Panc1 (cell line): ENCODE measurements around the gene SLC4A1AP. TPM values are rescaled to one million over a fixed set of nuclear protein-coding genes. Genes with fewer than 3 reads are reported as not detected.

ENCODE experiments used
- ATAC-seq: fragments of 200-7000 bp; cut with Tn5 transposase; 2 replicates; pipeline ENCODE4 v1.9.1; 2020; ENCODE audit warnings: mild to moderate bottlenecking, moderate library complexity
- BruUV-seq: library from RNA; stranded (reverse); fragments of 400-500 nt; replicated peaks from 2 replicates; lab custom pipeline; 2021; lab: Mats Ljungman, UMichigan
- CTCF ChIA-PET: fragments of 300-600 bp; sonication (Branson Sonifier 250); formaldehyde crosslinking; loops from one replicate; lab custom pipeline; 2022; ENCODE audit warnings: antibody characterized with exemption; lab: Charles Lee
- POLR2A ChIA-PET: fragments of 300-600 bp; sonication (Branson Sonifier 250); formaldehyde crosslinking; loops from one replicate; lab custom pipeline; 2022; ENCODE audit warnings: antibody characterized with exemption; lab: Charles Lee
- DNase-seq: peaks from one replicate; pipeline ENCODE4 v3.0.0-alpha.2; 2010; ENCODE audit warnings: low read depth, low spot score
- H3K27ac ChIP-seq: 2 replicates; pipeline ENCODE4 v1.5.1; 2011; ENCODE audit warnings: mild to moderate bottlenecking, low read length, inconsistent platforms
- H3K27me3 ChIP-seq: fragments of 200-500 bp; sonication (Bioruptor generic); 2 replicates; pipeline ENCODE4 v1.6.0; 2014; ENCODE audit warnings: low read length, inconsistent platforms; ENCODE audit not compliant: control insufficient read depth, insufficient read depth
- H3K36me3 ChIP-seq: fragments of 200-500 bp; sonication (Bioruptor generic); 2 replicates; pipeline ENCODE4 v1.5.1; 2014; ENCODE audit warnings: inconsistent platforms, mild to moderate bottlenecking, low read length, moderate library complexity; ENCODE audit not compliant: control insufficient read depth, insufficient read depth
- H3K4me1 ChIP-seq: 2 replicates; pipeline ENCODE4 v1.5.1; 2011; ENCODE audit warnings: inconsistent platforms, mild to moderate bottlenecking, low read length, moderate library complexity; ENCODE audit not compliant: control insufficient read depth, insufficient read depth
- H3K4me3 ChIP-seq, 2 experiments: 2 replicates each; pipeline ENCODE4 v1.5.1; 2011 to 2012; ENCODE audit warnings: low read depth in 2 of 2, low read length in 2 of 2, mild to moderate bottlenecking in 2 of 2, inconsistent platforms in 1 of 2, moderate library complexity in 1 of 2
- H3K9me3 ChIP-seq: fragments of 200-500 bp; sonication (Bioruptor generic); 2 replicates; pipeline ENCODE4 v1.5.1; 2014; ENCODE audit warnings: low read depth, mild to moderate bottlenecking, inconsistent platforms, low read length, moderate library complexity; ENCODE audit not compliant: control insufficient read depth, insufficient read depth
- POLR2AphosphoS5 ChIP-seq: IDR thresholded peaks from 2 replicates; pipeline ENCODE4 v1.6.1; 2012; ENCODE audit warnings: mild to moderate bottlenecking, low read depth, low read length, moderate library complexity
- SIN3A ChIP-seq: IDR thresholded peaks from 2 replicates; pipeline ENCODE4 v1.6.1; 2012; ENCODE audit warnings: low read depth, mild to moderate bottlenecking, low read length, moderate library complexity, borderline replicate concordance; ENCODE audit not compliant: insufficient read depth
- TCF7L2 ChIP-seq: IDR thresholded peaks from 2 replicates; pipeline ENCODE4 v1.6.1; 2011; ENCODE audit warnings: mild to moderate bottlenecking, low read depth, low read length, inconsistent platforms
- in situ Hi-C: cut with HindIII; loops from 2 replicates; pipeline ENCODE4 v1.10.0; 2016; ENCODE audit warnings: low sequenced_read_pairs, low pct_unique_long_range_greater_than_20kb
- intact Hi-C: fragments of 100-400 bp; cut with micrococcal nuclease; formaldehyde crosslinking; loops from one replicate; pipeline ENCODE4 v1.10.0; 2022; ENCODE audit not compliant: unreplicated experiment
- total RNA-seq: library from RNA; stranded (reverse); gene quantifications from one replicate; pipeline ENCODE4 v1.2.1, GENCODE V29; 2021; ENCODE audit not compliant: unreplicated experiment
- TF ChIP-seq, protein P1 (sequence below): fragments of 450-650 bp; IDR thresholded peaks from 2 replicates; pipeline ENCODE4 v1.5.1; 2017; ENCODE audit warnings: mild to moderate bottlenecking
- TF ChIP-seq, protein P2 (sequence below), 2 experiments: IDR thresholded peaks; 2 replicates each; pipeline ENCODE4 v1.6.1; 2011 to 2012; ENCODE audit warnings: low read depth in 2 of 2, control low read depth in 1 of 2, low read length in 1 of 2, mild to moderate bottlenecking in 1 of 2, moderate library complexity in 1 of 2; ENCODE audit not compliant: insufficient read depth in 1 of 2

The SLC4A1AP gene
- total RNA-seq, 1 experiment from 2014 or later, result 22.2 TPM

DNA sequence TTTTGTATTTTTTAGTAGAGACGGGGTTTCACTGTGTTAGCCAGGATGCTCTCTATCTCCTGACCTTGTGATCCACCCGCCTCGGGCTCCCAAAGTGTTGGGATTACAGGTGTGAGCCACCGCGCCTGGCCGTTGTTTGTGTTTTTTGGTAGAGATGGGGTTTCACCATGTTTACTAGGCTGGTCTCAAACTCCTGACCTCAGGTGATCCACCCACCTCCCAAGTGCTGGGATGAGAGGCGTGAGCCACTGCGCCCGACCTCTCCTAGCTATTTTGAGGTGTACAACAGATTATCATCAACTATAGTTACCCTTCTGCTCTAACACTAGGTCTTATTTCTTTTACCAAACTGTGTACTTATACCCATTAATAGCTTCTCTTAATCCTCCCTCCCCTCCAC, 78.9 kb downstream of the SLC4A1AP start:
- TF ChIP-seq SIN3A (no peak), TCF7L2 (no peak), POLR2AphosphoS5 (no peak)
- TF ChIP-seq, protein P1, sequence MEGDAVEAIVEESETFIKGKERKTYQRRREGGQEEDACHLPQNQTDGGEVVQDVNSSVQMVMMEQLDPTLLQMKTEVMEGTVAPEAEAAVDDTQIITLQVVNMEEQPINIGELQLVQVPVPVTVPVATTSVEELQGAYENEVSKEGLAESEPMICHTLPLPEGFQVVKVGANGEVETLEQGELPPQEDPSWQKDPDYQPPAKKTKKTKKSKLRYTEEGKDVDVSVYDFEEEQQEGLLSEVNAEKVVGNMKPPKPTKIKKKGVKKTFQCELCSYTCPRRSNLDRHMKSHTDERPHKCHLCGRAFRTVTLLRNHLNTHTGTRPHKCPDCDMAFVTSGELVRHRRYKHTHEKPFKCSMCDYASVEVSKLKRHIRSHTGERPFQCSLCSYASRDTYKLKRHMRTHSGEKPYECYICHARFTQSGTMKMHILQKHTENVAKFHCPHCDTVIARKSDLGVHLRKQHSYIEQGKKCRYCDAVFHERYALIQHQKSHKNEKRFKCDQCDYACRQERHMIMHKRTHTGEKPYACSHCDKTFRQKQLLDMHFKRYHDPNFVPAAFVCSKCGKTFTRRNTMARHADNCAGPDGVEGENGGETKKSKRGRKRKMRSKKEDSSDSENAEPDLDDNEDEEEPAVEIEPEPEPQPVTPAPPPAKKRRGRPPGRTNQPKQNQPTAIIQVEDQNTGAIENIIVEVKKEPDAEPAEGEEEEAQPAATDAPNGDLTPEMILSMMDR, result no peak
- TF ChIP-seq, protein P2, sequence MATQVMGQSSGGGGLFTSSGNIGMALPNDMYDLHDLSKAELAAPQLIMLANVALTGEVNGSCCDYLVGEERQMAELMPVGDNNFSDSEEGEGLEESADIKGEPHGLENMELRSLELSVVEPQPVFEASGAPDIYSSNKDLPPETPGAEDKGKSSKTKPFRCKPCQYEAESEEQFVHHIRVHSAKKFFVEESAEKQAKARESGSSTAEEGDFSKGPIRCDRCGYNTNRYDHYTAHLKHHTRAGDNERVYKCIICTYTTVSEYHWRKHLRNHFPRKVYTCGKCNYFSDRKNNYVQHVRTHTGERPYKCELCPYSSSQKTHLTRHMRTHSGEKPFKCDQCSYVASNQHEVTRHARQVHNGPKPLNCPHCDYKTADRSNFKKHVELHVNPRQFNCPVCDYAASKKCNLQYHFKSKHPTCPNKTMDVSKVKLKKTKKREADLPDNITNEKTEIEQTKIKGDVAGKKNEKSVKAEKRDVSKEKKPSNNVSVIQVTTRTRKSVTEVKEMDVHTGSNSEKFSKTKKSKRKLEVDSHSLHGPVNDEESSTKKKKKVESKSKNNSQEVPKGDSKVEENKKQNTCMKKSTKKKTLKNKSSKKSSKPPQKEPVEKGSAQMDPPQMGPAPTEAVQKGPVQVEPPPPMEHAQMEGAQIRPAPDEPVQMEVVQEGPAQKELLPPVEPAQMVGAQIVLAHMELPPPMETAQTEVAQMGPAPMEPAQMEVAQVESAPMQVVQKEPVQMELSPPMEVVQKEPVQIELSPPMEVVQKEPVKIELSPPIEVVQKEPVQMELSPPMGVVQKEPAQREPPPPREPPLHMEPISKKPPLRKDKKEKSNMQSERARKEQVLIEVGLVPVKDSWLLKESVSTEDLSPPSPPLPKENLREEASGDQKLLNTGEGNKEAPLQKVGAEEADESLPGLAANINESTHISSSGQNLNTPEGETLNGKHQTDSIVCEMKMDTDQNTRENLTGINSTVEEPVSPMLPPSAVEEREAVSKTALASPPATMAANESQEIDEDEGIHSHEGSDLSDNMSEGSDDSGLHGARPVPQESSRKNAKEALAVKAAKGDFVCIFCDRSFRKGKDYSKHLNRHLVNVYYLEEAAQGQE (IDR thresholded peaks at IDR 0.05; ENCODE audit: insufficient read depth in 1 of 2, low read depth in 2 of 2, low read length in 1 of 2), result no peak
- DNase-seq (no peak), ATAC-seq (no peak)
- in situ Hi-C loops, result no loop called here
- no TSS peak for BruUV-seq
- Histone ChIP-seq H3K27ac (no peak overlapping the region), H3K9me3 (no peaks in the 10 kb centered on the region), H3K4me3 (no peak overlapping the region), H3K4me1 (no peaks in the 10 kb centered on the region), H3K27me3 (no peaks in the 10 kb centered on the region), H3K36me3 (no peaks in the 10 kb centered on the region)
- ChIA-PET POLR2A (no interaction called here), CTCF (interaction anchor here (0.7 kb wide), 1 partner anchor 36 kb away, joined by 6 read pairs; no protein-coding TSS in a partner anchor)
- intact Hi-C loops, result no loop called here

Other genes starting within 250 kb of the SLC4A1AP start
- gene NRBP1, start 235.3 kb upstream of the SLC4A1AP start, total RNA-seq, result 103 TPM
- gene KRTCAP3, start 221.5 kb upstream of the SLC4A1AP start, total RNA-seq, result 1.9 TPM
- gene IFT172, start 174.1 kb upstream of the SLC4A1AP start, total RNA-seq, result 16.7 TPM
- 1.3 TPM for gene FNDC4, start 168.7 kb upstream of the SLC4A1AP start, total RNA-seq
- gene GCKR, start 167.1 kb upstream of the SLC4A1AP start, total RNA-seq, result 0.33 TPM
- gene ZNF512, start 80.8 kb upstream of the SLC4A1AP start, total RNA-seq, result 12.8 TPM
- 5.9 TPM for gene CCDC121, start 34.9 kb upstream of the SLC4A1AP start, total RNA-seq
- gene GPN1, start 34.8 kb upstream of the SLC4A1AP start, total RNA-seq, result 37.2 TPM
- gene SUPT7L, start 275 bp upstream of the SLC4A1AP start, total RNA-seq, result 22.4 TPM
- gene MRPL33, start 107.8 kb downstream of the SLC4A1AP start, total RNA-seq, result 61.6 TPM
- gene RBKS, start 226.5 kb downstream of the SLC4A1AP start, total RNA-seq, result 2.2 TPM
- gene BABAM2, start 226.8 kb downstream of the SLC4A1AP start, total RNA-seq, result 31.2 TPM